ENCODE data around the gene NR1D1. TPM values are rescaled to one million over a fixed set of nuclear protein-coding genes. Genes with fewer than 3 reads are reported as not detected.

Gene NR1D1
- total RNA-seq, 1 experiment from 2014 or later: 8.8 TPM

- H3K27ac ChIP-seq (ENCODE audit: low read length): peak within 1 kb of the TSS; percentile 41; the same call in 1 of the 2 replicates
- H3K9me3 ChIP-seq (ENCODE audit: control insufficient read depth, insufficient read depth, low read depth, low read length): no peaks in the 10 kb centered on the region
- TF ChIP-seq SIN3A (IDR thresholded peaks at IDR 0.05; ENCODE audit: borderline replicate concordance, insufficient read depth, low read depth, low read length) (peak; percentile 15; the same call in 1 of the 2 replicates), CTCF (IDR thresholded peaks at IDR 0.05) (peak; percentile 78; the same call in 1 of the 2 replicates), TCF7L2 (IDR thresholded peaks at IDR 0.05; ENCODE audit: low read depth, low read length) (no peak)
- H3K4me3 ChIP-seq (ENCODE audit: low read depth in 2 of 2, low read length in 2 of 2): peak within 1 kb of the TSS; percentile 67 to 84
- DNase-seq (ENCODE audit: low read depth, low spot score) (no peak), ATAC-seq (peak; percentile 87)
- intact Hi-C loops (cut with micrococcal nuclease; ENCODE audit: unreplicated experiment): no loop called here
- no peaks in the 10 kb centered on the region for H3K27me3 ChIP-seq (ENCODE audit: control insufficient read depth, insufficient read depth, low read length)
- H3K4me1 ChIP-seq (ENCODE audit: control insufficient read depth, insufficient read depth, low read length): peaks cover 26% of the 10 kb centered on the region
- in situ Hi-C loops (cut with HindIII; ENCODE audit: low pct_unique_long_range_greater_than_20kb, low sequenced_read_pairs): no loop called here
- no peaks in the 10 kb centered on the region for H3K36me3 ChIP-seq (ENCODE audit: control insufficient read depth, insufficient read depth, low read length)
- CTCF ChIA-PET: interaction anchor here (0.6 to 0.9 kb wide), 4 partner anchors 12 to 35 kb away, joined by 3 read pairs; no protein-coding TSS in a partner anchor
- POLR2A ChIA-PET: interaction anchor here (0.5 kb wide), 1 partner anchor 8 kb away, joined by 3 read pairs; the partner anchor contains the start of gene MED24
- BruUV-seq (replicated peaks): no TSS peak
These were observed 37.8 kb downstream of the NR1D1 start, which contains the start of gene THRA for GRCh38 chr17:40062329-40063186. Gene THRA (plus strand): TSS chr17:40062965. CDS start chr17:40074489, 11,524 bp downstream.

- ATAC-seq (no peak), DNase-seq (ENCODE audit: low read depth, low spot score) (no peak)
- no peak for TF ChIP-seq CTCF (IDR thresholded peaks at IDR 0.05)
- TF ChIP-seq POLR2AphosphoS5 (IDR thresholded peaks at IDR 0.05; ENCODE audit: low read depth, low read length): no peak
- no peak for TF ChIP-seq SIN3A (IDR thresholded peaks at IDR 0.05; ENCODE audit: borderline replicate concordance, insufficient read depth, low read depth, low read length)
- TF ChIP-seq REST (IDR thresholded peaks at IDR 0.05; ENCODE audit: insufficient read depth in 1 of 2, low read depth in 2 of 2, low read length in 1 of 2): no peak
- TF ChIP-seq TCF7L2 (IDR thresholded peaks at IDR 0.05; ENCODE audit: low read depth, low read length): no peak
- CTCF ChIA-PET: interaction anchor here (0.6 kb wide), 1 partner anchor 30 kb away, joined by 3 read pairs; no protein-coding TSS in a partner anchor
- H3K27me3 ChIP-seq (ENCODE audit: control insufficient read depth, insufficient read depth, low read length): no peaks in the 10 kb centered on the region
- H3K27ac ChIP-seq (ENCODE audit: low read length): no peak overlapping the region
- intact Hi-C loops (cut with micrococcal nuclease; ENCODE audit: unreplicated experiment) (no loop called here), in situ Hi-C loops (cut with HindIII; ENCODE audit: low pct_unique_long_range_greater_than_20kb, low sequenced_read_pairs) (no loop called here)
- no peak overlapping the region for H3K4me3 ChIP-seq (ENCODE audit: low read depth in 2 of 2, low read length in 2 of 2)
- H3K9me3 ChIP-seq (ENCODE audit: control insufficient read depth, insufficient read depth, low read depth, low read length): no peaks in the 10 kb centered on the region
- POLR2A ChIA-PET: no interaction called here
- peaks cover 26% of the 10 kb centered on the region for H3K4me1 ChIP-seq (ENCODE audit: control insufficient read depth, insufficient read depth, low read length)
- no peaks in the 10 kb centered on the region for H3K36me3 ChIP-seq (ENCODE audit: control insufficient read depth, insufficient read depth, low read length)
- no TSS peak for BruUV-seq (replicated peaks)
These were observed 38.8 kb downstream of the NR1D1 start for GRCh38 chr17:40061609-40062038.
